Measurements from ENCODE around the gene ACACA. TPM values are rescaled to one million over a fixed set of nuclear protein-coding genes. Genes with fewer than 3 reads are reported as not detected.

The ACACA gene
- total and polyA plus RNA-seq, 2 donors (not counting 1 experiment from before 2014, with no cell fraction given) = 4.8 to 26.2 TPM

- Mint-ChIP-seq H3K4me3 (no peak overlapping the region), H3K9me3 (ENCODE audit: insufficient read depth) (no peaks in the 10 kb centered on the region), H3K27me3 (no peaks in the 10 kb centered on the region), H3K4me1 (no peaks in the 10 kb centered on the region), H3K27ac (no peak overlapping the region)
- intact Hi-C loops (cut with micrococcal nuclease) = no loop called here
- TF ChIP-seq EZH2 (IDR thresholded peaks at IDR 0.05; ENCODE audit: borderline replicate concordance, insufficient read depth, low read depth, low read length, poor library complexity, severe bottlenecking) (no peak), CTCF (IDR thresholded peaks at IDR 0.05) (no peak)
- Histone ChIP-seq H3K36me3 (replicated peaks in 1 of 2; ENCODE audit: control extremely low read depth in 1 of 2, control insufficient read depth in 1 of 2, extremely low read depth in 1 of 2, insufficient read depth in 2 of 2, low read length in 1 of 2) (peaks cover 11 to 38% of the 10 kb centered on the region in 2 experiments), H3K27me3 (replicated peaks in 1 of 4; ENCODE audit: control extremely low read depth in 1 of 4, control insufficient read depth in 3 of 4, insufficient read depth in 4 of 4, low read length in 3 of 4) (no peaks in the 10 kb centered on the region), H4K20me1 (ENCODE audit: control insufficient read depth, insufficient read depth, low read length, poor library complexity, severe bottlenecking) (no peaks in the 10 kb centered on the region), H3K9ac (ENCODE audit: low read length) (no peak overlapping the region), H3K9me3 (ENCODE audit: control extremely low read depth in 1 of 3, control insufficient read depth in 2 of 3, insufficient read depth in 1 of 3, low read length in 2 of 3) (no peaks in the 10 kb centered on the region), H3K4me1 (ENCODE audit: control insufficient read depth in 2 of 2, insufficient read depth in 2 of 2, low read length in 2 of 2) (no peaks in the 10 kb centered on the region), H3K27ac (ENCODE audit: low read length in 2 of 2) (no peak overlapping the region), H3K4me3 (ENCODE audit: control extremely low read depth in 1 of 5, extremely low read depth in 1 of 5, insufficient read depth in 1 of 5, low read depth in 2 of 5, low read length in 4 of 5) (no peak overlapping the region), H3K79me2 (ENCODE audit: control insufficient read depth, insufficient read depth, low read length) (no peaks in the 10 kb centered on the region), H2AFZ (ENCODE audit: insufficient read depth, low read depth, low read length, poor library complexity, severe bottlenecking) (no peak overlapping the region), H3K4me2 (replicated peaks; ENCODE audit: low read depth, low read length, poor library complexity, severe bottlenecking) (no peak overlapping the region)
- 100% methylated on average over 2 of the region's 5 CpGs for WGBS (ENCODE audit: insufficient coverage)
- POLR2A ChIA-PET = no interaction called here
- CTCF ChIA-PET = interaction anchor here (2.4 kb wide), 1 partner anchor 10 kb away, joined by 9 read pairs; no protein-coding TSS in a partner anchor
- DNase-seq (no peak), ATAC-seq (ENCODE audit: low read depth) (no peak)
These were observed 369.0 kb downstream of the ACACA start for GRCh38 chr17:37037590-37038155.

Other genes starting within 250 kb of the ACACA start
- not detected in 2 replicates for gene C17orf78, start 30.9 kb downstream of the ACACA start, total RNA-seq
- gene C17orf78, start 30.9 kb downstream of the ACACA start, polyA plus RNA-seq = not detected in 2 replicates
- 43.3 and 44.3 TPM in 2 replicates for gene TADA2A, start 50 bp upstream of the ACACA start, total RNA-seq
- gene TADA2A, start 50 bp upstream of the ACACA start, polyA plus RNA-seq = 8.8 and 10.9 TPM in 2 replicates
- gene DUSP14, start 83.1 kb upstream of the ACACA start, total RNA-seq = 4.9 and 5.1 TPM in 2 replicates
- 1.9 and 3.1 TPM in 2 replicates for gene DUSP14, start 83.1 kb upstream of the ACACA start, polyA plus RNA-seq
- 113 and 115 TPM in 2 replicates for gene SYNRG, start 202.6 kb upstream of the ACACA start, total RNA-seq
- 27.1 and 31.8 TPM in 2 replicates for gene SYNRG, start 202.6 kb upstream of the ACACA start, polyA plus RNA-seq
- 33.0 and 38.2 TPM in 2 replicates for gene DDX52, start 236.6 kb upstream of the ACACA start, total RNA-seq
- gene DDX52, start 236.6 kb upstream of the ACACA start, polyA plus RNA-seq = 5.7 and 6.5 TPM in 2 replicates

Data from B cell (primary cell).